K562 (cell line): ENCODE results near the gene GEMIN7. TPM values are rescaled to one million over a fixed set of nuclear protein-coding genes. Genes with fewer than 3 reads are reported as not detected.

ENCODE experiments used
- ATAC-seq: fragments of 200-7000 bp; cut with Tn5 transposase; 3 replicates; pipeline ENCODE4 v1.9.1; 2020; ENCODE audit warnings: moderate library complexity
- BruUV-seq: library from RNA; stranded (reverse); fragments of 400-500 nt; replicated peaks from 2 replicates; lab custom pipeline; 2021; lab: Mats Ljungman, UMichigan
- CTCF ChIA-PET: fragments of 300-600 bp; formaldehyde crosslinking; extraction: SDS; loops from one replicate; lab custom pipeline; 2021; ENCODE audit warnings: low intra/inter-chr PET ratio; lab: Yijun Ruan, JAX
- POLR2A ChIA-PET: fragments of 300-600, 350-650 bp; sonication (Branson Sonifier 250); formaldehyde crosslinking; extraction: SDS; loops from one replicate; lab custom pipeline; 2021; ENCODE audit warnings: antibody characterized with exemption, inconsistent platforms; lab: Yijun Ruan, JAX
- DNase-seq, 4 experiments: peaks; one replicate each; pipeline versions ENCODE4 v3.0.0 to v3.0.0-alpha.2; 2011 to 2018; ENCODE audit warnings: low spot score in 3 of 4, mixed read lengths in 3 of 4; ENCODE audit errors: extremely low read depth in 1 of 4
- FAIRE-seq: peaks from 2 replicates; lab custom pipeline; 2011; peaks lifted over from hg19 to GRCh38; lab: Jason Lieb, UNC
- H2AFZ ChIP-seq: 2 replicates; pipeline ENCODE4 v1.6.0; 2011; ENCODE audit warnings: low read depth, low read length, control low read depth, inconsistent platforms
- H3K27ac ChIP-seq: fragments of 200-600 bp; 3 replicates; pipeline ENCODE4 v1.8.0; 2011; ENCODE audit warnings: low read depth, mild to moderate bottlenecking, control low read depth, inconsistent platforms, low read length, moderate library complexity, mixed read lengths; ENCODE audit errors: extremely low read depth
- H3K27me3 ChIP-seq, 2 experiments: fragments of 300-600 bp in 1 of 2; 2 replicates in 1 of 2; 3 replicates in 1 of 2; pipeline versions ENCODE4 v1.6.0 to v1.8.0; 2011; ENCODE audit warnings: inconsistent platforms in 2 of 2, low read length in 2 of 2, mild to moderate bottlenecking in 1 of 2, mixed read lengths in 1 of 2, moderate library complexity in 1 of 2; ENCODE audit not compliant: control insufficient read depth in 2 of 2, insufficient read depth in 2 of 2
- H3K36me3 ChIP-seq: fragments of 300-600 bp; 3 replicates; pipeline ENCODE4 v1.8.0; 2011; ENCODE audit warnings: mild to moderate bottlenecking, low read length, inconsistent platforms; ENCODE audit not compliant: control insufficient read depth, insufficient read depth
- H3K4me1 ChIP-seq, 2 experiments: fragments of 200-600 bp in 1 of 2; replicated peaks in 1 of 2; 2 replicates in 1 of 2; 3 replicates in 1 of 2; pipeline versions ENCODE4 v1.5.1 to v1.8.0; 2011; ENCODE audit warnings: inconsistent platforms in 2 of 2, low read length in 2 of 2, mild to moderate bottlenecking in 1 of 2, mixed read lengths in 1 of 2, moderate library complexity in 1 of 2; ENCODE audit not compliant: control insufficient read depth in 2 of 2, insufficient read depth in 2 of 2
- H3K4me2 ChIP-seq: 2 replicates; pipeline ENCODE4 v1.6.1; 2011; ENCODE audit warnings: low read length, control low read depth, inconsistent platforms, mixed read lengths; ENCODE audit not compliant: insufficient read depth
- H3K4me3 ChIP-seq: fragments of 200-600 bp; sonication (generic), shearing (Covaris generic); 2 replicates; pipeline ENCODE4 v1.5.1; 2016; ENCODE audit warnings: control low read depth, inconsistent platforms
- H3K79me2 ChIP-seq: fragments of 200-600 bp; 3 replicates; pipeline ENCODE4 v1.8.0; 2011; ENCODE audit warnings: low read length, inconsistent platforms; ENCODE audit not compliant: control insufficient read depth, insufficient read depth
- H3K9ac ChIP-seq, 2 experiments: 2 replicates each; pipeline versions ENCODE4 v1.6.0 to v1.6.1; 2011; ENCODE audit warnings: low read depth in 2 of 2, low read length in 2 of 2, control low read depth in 1 of 2, inconsistent platforms in 1 of 2, mild to moderate bottlenecking in 1 of 2, mixed read lengths in 1 of 2; ENCODE audit not compliant: insufficient read depth in 1 of 2
- H3K9me1 ChIP-seq: one replicate; pipeline ENCODE4 v1.6.0; 2011; ENCODE audit warnings: inconsistent platforms, mild to moderate bottlenecking, low read length, moderate library complexity; ENCODE audit not compliant: control insufficient read depth, insufficient read depth
- H3K9me3 ChIP-seq: replicated peaks from 2 replicates; pipeline ENCODE4 v1.5.1; 2011; ENCODE audit warnings: low read depth, low read length, inconsistent platforms; ENCODE audit not compliant: control insufficient read depth, insufficient read depth
- H4K20me1 ChIP-seq: replicated peaks from 2 replicates; pipeline ENCODE4 v1.6.1; 2011; ENCODE audit warnings: low read length, inconsistent platforms, mixed read lengths; ENCODE audit not compliant: control insufficient read depth, insufficient read depth
- CREM ChIP-seq: IDR thresholded peaks from 2 replicates; pipeline ENCODE4 v1.6.1; 2014; ENCODE audit warnings: antibody characterized with exemption, low read depth
- HLTF ChIP-seq: fragments of 450-650 bp; IDR thresholded peaks from 2 replicates; pipeline ENCODE4 v1.6.1; 2016
- KAT2B ChIP-seq: IDR thresholded peaks from one replicate; pipeline ENCODE4 v1.6.1; 2012; ENCODE audit warnings: low read depth, mild to moderate bottlenecking, control low read depth, inconsistent platforms, low read length, moderate library complexity
- POLR2G ChIP-seq: fragments of 200-400 bp; formaldehyde crosslinking; IDR thresholded peaks from 2 replicates; pipeline ENCODE4 v1.6.1; 2017; ENCODE audit warnings: low read depth, mild to moderate bottlenecking, antibody characterized with exemption, low read length, moderate library complexity
- ZNF561 ChIP-seq: fragments of 450-650 bp; formaldehyde crosslinking; conservative IDR thresholded peaks from 2 replicates; pipeline ENCODE4 v1.4.0; 2020; ENCODE audit warnings: mild to moderate bottlenecking, moderate library complexity
- ZNF586 ChIP-seq: fragments of 450-650 bp; formaldehyde crosslinking; conservative IDR thresholded peaks from 2 replicates; pipeline ENCODE4 v1.4.0; 2020; ENCODE audit warnings: mild to moderate bottlenecking, moderate library complexity
- WGBS: fragments of 100-300 bp; shearing (Covaris generic); methylation state at CpG from one replicate; pipeline ENCODE4 v1.1.6; 2016; ENCODE audit warnings: low coverage, mixed read lengths; ENCODE audit not compliant: insufficient coverage; ENCODE audit errors: missing lambda C conversion rate; 5-methylcytosine and 5-hydroxymethylcytosine counted together
- in situ Hi-C: fragments of 300-500 bp; cut with MboI; formaldehyde crosslinking; loops from 4 replicates; pipeline ENCODE4 v1.15.0; 2018; ENCODE audit warnings: inconsistent platforms, mixed read lengths
- intact Hi-C: fragments of 100-400 bp; cut with micrococcal nuclease; formaldehyde crosslinking; loops from 2 replicates; pipeline ENCODE4 v1.14.2; 2022
- polyA plus RNA-seq, 8 experiments: library from polyadenylated mRNA; depleted of rRNA in 4 of 8; stranded (reverse) in 5 of 8; unstranded in 3 of 8; fragments of >200 nt; fragmentation: Nextera tagmentation in 2 of 8; fragmentation: Illumina TruSeq in 1 of 8; extraction: Ambion mirVana in 2 of 8; extraction: Trizol in 1 of 8; gene quantifications; 2 replicates each; pipeline versions ENCODE4 v1.2.1 to v1.2.3, GENCODE V29; 2011 to 2014; ENCODE audit warnings: inconsistent platforms in 1 of 8, missing spikeins in 1 of 8
- total RNA-seq, 7 experiments: library from RNA; depleted of rRNA in 6 of 7; stranded (reverse); fragments of >200 nt in 6 of 7; fragmentation: Illumina TruSeq in 2 of 7; extraction: Trizol in 2 of 7; gene quantifications; 2 replicates each; pipeline versions ENCODE4 v1.2.1 to v1.2.3, GENCODE V29; 2011 to 2021; ENCODE audit warnings: low replicate concordance in 1 of 7

Gene GEMIN7
- total and polyA plus RNA-seq, 9 of the 15 experiments (the other 6 are each of a cell fraction or from before 2014, with no cell fraction given) = 23.1 to 124 (median 54.9) TPM

GRCh38 chr19:45057444-45057843 lies 21.6 kb upstream of the GEMIN7 start:
- WGBS = 88% methylated on average over 3 of the region's 9 CpGs
- no peak overlapping the region for H3K4me3 ChIP-seq
- no peak overlapping the region for H3K27ac ChIP-seq
- FAIRE-seq = no peak
- intact Hi-C loops (loop anchor here (5.0 kb wide), 1 partner anchor 155 kb away; no protein-coding TSS in a partner anchor), in situ Hi-C loops (loop anchor here (10.0 kb wide), 1 partner anchor 163 kb away; the partner anchor contains the start of gene TOMM40)
- DNase-seq = no peak
- peaks cover 0 to 29% of the 10 kb centered on the region in 2 experiments; a peak in 2 of 5 replicates for H3K4me1 ChIP-seq
- ATAC-seq = no peak
- no peaks in the 10 kb centered on the region for H3K9me3 ChIP-seq
- ChIA-PET POLR2A (interaction anchor here (0.6 to 1.4 kb wide), 6 partner anchors 9 to 196 kb away, joined by 3 to 6 read pairs (median 3); partner anchors contain the start of gene CLASRP), CTCF (no interaction called here)
- H2AFZ ChIP-seq = no peak overlapping the region
- no peak overlapping the region for H3K4me2 ChIP-seq
- no peaks in the 10 kb centered on the region for H3K9me1 ChIP-seq
- peaks cover 2% of the 10 kb centered on the region; the same call in 2 of the 3 replicates for H3K79me2 ChIP-seq
- peaks cover 92% of the 10 kb centered on the region for H3K36me3 ChIP-seq
- no TSS peak for BruUV-seq
- H4K20me1 ChIP-seq = peaks cover 25% of the 10 kb centered on the region
- H3K9ac ChIP-seq = peak overlapping the region in 1 of 2 experiments; percentile 28; a peak in 1 of 4 replicates
- no peak for TF ChIP-seq HLTF
- TF ChIP-seq KAT2B = no peak
- no peak for TF ChIP-seq ZNF561
- no peak for TF ChIP-seq ZNF586
- no peak for TF ChIP-seq CREM
- 0 out of 2 replicates have a peak, but pooled peaks have one; percentile 32 for TF ChIP-seq POLR2G
- TF ChIP-seq, all 486 proteins: peak for 1
- no peaks in the 10 kb centered on the region for H3K27me3 ChIP-seq
